ENCODE measurements around the gene ABTB1.

DNA sequence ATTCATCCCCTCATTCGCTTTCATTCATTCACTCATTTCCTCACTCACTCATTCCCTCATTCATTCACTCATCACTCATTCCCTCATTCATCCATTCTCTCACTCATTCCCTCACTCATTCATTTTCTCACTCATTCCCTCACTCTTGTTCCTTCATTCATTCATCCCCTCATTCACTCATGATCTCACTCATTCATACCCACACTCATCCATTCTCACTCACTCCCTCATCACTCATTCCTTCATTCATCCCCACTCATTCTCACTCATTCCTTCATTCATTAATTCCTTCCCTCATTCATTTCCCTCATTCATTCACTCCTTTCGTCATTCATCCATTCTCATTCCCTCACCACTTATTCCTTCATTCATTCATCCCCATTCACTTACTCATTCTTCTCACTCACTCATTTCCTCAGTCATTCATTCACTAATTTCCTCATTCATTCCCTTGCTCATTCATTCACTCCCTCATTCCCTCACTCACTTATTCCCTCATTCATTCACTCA is 14.5 kb downstream of the ABTB1 start:
- TF ChIP-seq, protein P1, sequence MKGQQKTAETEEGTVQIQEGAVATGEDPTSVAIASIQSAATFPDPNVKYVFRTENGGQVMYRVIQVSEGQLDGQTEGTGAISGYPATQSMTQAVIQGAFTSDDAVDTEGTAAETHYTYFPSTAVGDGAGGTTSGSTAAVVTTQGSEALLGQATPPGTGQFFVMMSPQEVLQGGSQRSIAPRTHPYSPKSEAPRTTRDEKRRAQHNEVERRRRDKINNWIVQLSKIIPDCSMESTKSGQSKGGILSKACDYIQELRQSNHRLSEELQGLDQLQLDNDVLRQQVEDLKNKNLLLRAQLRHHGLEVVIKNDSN (IDR thresholded peaks at IDR 0.05) = no peak
- TF ChIP-seq EP300 (IDR thresholded peaks at IDR 0.05; ENCODE audit: borderline replicate concordance) (no peak), CREB1 (IDR thresholded peaks at IDR 0.05; ENCODE audit: low read depth) (no peak), TCF12 (IDR thresholded peaks at IDR 0.05; ENCODE audit: low read depth) (no peak), CEBPB (IDR thresholded peaks at IDR 0.05) (no peak), TAF1 (IDR thresholded peaks at IDR 0.05; ENCODE audit: low read depth) (no peak), YY1 (IDR thresholded peaks at IDR 0.05; ENCODE audit: low read depth) (no peak), RAD21 (IDR thresholded peaks at IDR 0.05; ENCODE audit: low read depth) (no peak), EGR1 (IDR thresholded peaks at IDR 0.05) (no peak)
- TF ChIP-seq, protein P2, sequence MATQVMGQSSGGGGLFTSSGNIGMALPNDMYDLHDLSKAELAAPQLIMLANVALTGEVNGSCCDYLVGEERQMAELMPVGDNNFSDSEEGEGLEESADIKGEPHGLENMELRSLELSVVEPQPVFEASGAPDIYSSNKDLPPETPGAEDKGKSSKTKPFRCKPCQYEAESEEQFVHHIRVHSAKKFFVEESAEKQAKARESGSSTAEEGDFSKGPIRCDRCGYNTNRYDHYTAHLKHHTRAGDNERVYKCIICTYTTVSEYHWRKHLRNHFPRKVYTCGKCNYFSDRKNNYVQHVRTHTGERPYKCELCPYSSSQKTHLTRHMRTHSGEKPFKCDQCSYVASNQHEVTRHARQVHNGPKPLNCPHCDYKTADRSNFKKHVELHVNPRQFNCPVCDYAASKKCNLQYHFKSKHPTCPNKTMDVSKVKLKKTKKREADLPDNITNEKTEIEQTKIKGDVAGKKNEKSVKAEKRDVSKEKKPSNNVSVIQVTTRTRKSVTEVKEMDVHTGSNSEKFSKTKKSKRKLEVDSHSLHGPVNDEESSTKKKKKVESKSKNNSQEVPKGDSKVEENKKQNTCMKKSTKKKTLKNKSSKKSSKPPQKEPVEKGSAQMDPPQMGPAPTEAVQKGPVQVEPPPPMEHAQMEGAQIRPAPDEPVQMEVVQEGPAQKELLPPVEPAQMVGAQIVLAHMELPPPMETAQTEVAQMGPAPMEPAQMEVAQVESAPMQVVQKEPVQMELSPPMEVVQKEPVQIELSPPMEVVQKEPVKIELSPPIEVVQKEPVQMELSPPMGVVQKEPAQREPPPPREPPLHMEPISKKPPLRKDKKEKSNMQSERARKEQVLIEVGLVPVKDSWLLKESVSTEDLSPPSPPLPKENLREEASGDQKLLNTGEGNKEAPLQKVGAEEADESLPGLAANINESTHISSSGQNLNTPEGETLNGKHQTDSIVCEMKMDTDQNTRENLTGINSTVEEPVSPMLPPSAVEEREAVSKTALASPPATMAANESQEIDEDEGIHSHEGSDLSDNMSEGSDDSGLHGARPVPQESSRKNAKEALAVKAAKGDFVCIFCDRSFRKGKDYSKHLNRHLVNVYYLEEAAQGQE (IDR thresholded peaks at IDR 0.05; ENCODE audit: low read depth) = no peak
